Sigmoid colon (tissue), 3 donors: ENCODE results near the gene TNRC18.

ENCODE experiments used
- POLR2A ChIP-seq, 2 donors: fragments of 450-650 bp; IDR thresholded peaks; one replicate each; pipeline ENCODE4 v1.6.1; 2016; ENCODE audit warnings: antibody characterized with exemption in 2 of 2, mild to moderate bottlenecking in 2 of 2, moderate library complexity in 2 of 2
- TF ChIP-seq, protein P1 (sequence below), 4 experiments: fragments of 450-650 bp in 3 of 4; fragments of 200-600 bp in 1 of 4; IDR thresholded peaks; one replicate each; pipeline ENCODE4 v1.5.1; 2016 to 2019; ENCODE audit warnings: antibody characterized with exemption in 4 of 4, mild to moderate bottlenecking in 3 of 4, moderate library complexity in 2 of 4

DNA sequence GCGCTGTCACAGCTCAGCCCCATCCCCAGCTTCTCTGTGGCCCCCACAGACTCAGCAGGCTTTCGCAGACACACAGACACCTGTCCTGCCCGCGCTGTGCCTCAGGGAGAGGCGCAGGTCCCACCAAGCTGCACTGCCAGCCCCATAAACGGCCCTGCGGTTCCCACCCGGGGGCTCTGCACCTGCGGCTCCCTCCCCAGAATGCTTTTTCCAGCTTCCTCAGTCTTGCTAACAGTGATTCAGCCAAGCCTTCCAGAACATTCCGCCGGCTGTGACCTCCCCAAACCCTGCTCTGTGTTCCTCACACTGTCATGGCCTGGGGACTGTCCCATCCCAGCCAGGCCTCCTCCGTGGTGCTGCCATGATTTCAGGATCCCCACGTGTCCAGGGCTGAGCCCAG is 27.8 kb upstream of the TNRC18 start:
- TF ChIP-seq, protein P1, sequence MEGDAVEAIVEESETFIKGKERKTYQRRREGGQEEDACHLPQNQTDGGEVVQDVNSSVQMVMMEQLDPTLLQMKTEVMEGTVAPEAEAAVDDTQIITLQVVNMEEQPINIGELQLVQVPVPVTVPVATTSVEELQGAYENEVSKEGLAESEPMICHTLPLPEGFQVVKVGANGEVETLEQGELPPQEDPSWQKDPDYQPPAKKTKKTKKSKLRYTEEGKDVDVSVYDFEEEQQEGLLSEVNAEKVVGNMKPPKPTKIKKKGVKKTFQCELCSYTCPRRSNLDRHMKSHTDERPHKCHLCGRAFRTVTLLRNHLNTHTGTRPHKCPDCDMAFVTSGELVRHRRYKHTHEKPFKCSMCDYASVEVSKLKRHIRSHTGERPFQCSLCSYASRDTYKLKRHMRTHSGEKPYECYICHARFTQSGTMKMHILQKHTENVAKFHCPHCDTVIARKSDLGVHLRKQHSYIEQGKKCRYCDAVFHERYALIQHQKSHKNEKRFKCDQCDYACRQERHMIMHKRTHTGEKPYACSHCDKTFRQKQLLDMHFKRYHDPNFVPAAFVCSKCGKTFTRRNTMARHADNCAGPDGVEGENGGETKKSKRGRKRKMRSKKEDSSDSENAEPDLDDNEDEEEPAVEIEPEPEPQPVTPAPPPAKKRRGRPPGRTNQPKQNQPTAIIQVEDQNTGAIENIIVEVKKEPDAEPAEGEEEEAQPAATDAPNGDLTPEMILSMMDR (IDR thresholded peaks at IDR 0.05), result no peak
- no peak for TF ChIP-seq POLR2A (IDR thresholded peaks at IDR 0.05)
